ENCODE measurements around the gene LLCFC1.

The LLCFC1 gene

DNA sequence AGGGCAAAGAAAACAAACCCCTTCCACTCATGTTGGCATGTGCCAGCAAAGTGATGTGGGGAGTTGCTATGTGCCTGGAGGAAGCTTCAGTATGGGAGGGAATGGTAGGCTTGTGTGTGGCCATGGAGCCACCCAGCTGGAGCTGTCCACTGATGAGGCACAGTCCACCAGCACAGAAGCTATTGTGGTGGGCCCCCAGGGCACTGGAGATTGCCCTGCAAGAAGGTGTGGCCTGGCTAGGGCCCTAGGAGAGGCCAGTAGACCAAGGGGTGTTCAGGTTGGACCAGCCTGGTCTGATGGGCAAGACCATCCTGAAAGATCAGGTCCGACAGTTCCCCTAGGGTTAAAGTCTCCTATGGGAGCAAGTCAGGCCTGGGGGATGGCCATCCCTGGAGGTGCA, 45.0 kb downstream of the LLCFC1 start:
- DNase-seq (ENCODE audit: low read depth in 2 of 2) = no peak
